Dedifferentiated amniotic fluid mesenchymal stem cell (primary cell): ENCODE measurements around the gene ALKBH4.
"Not testable (repeated sequence)": the region's sequence is repeated elsewhere in the genome, so short reads cannot be mapped to it uniquely, and the experiment has no call there.

Source experiments
- DNase-seq: peaks from one replicate; pipeline ENCODE4 v3.0.0-alpha.2; 2016; ENCODE audit errors: extremely low spot score

The ALKBH4 gene

GRCh38 chr7:102455596-102455995 is 9.1 kb downstream of the ALKBH4 start:
- no peak for DNase-seq

- not testable (repeated sequence) for DNase-seq
Observed at GRCh38 chr7:102454932-102455331, 9.7 kb downstream of the ALKBH4 start.

GRCh38 chr7:102454468-102454867 is 10.2 kb downstream of the ALKBH4 start:
- no peak for DNase-seq

GRCh38 chr7:102453319-102453718 is 11.3 kb downstream of the ALKBH4 start:
- DNase-seq, result no peak

GRCh38 chr7:102452451-102452850 is 12.2 kb downstream of the ALKBH4 start:
- DNase-seq, result no peak

GRCh38 chr7:102451371-102452054 is 13.2 kb downstream of the ALKBH4 start:
- no peak for DNase-seq

GRCh38 chr7:102450242-102450641 is 14.4 kb downstream of the ALKBH4 start:
- DNase-seq, result no peak

GRCh38 chr7:102449136-102449535 is 15.5 kb downstream of the ALKBH4 start:
- DNase-seq, result no peak

- no peak for DNase-seq
Observed at GRCh38 chr7:102447311-102447710, 17.4 kb downstream of the ALKBH4 start.

GRCh38 chr7:102446387-102447156 is 18.1 kb downstream of the ALKBH4 start:
- DNase-seq, result no peak

GRCh38 chr7:102445674-102446071 is 19.0 kb downstream of the ALKBH4 start:
- no peak for DNase-seq

- no peak for DNase-seq
Observed at GRCh38 chr7:102444961-102445673, 19.5 kb downstream of the ALKBH4 start.

- DNase-seq, result peak; percentile 57
Observed at GRCh38 chr7:102439963-102440795, 24.5 kb downstream of the ALKBH4 start.

- no peak for DNase-seq
Observed at GRCh38 chr7:102436118-102436517, 28.5 kb downstream of the ALKBH4 start.

- DNase-seq, result no peak
Observed at GRCh38 chr7:102434039-102434486, 30.6 kb downstream of the ALKBH4 start.

GRCh38 chr7:102433219-102434038 is 31.2 kb downstream of the ALKBH4 start, which contains the start of gene ORAI2:
Gene ORAI2, plus strand, starts transcription at chr7:102433575. Its CDS starts 5,382 bp downstream, at chr7:102438957.
- peak; percentile 37 for DNase-seq

- no peak for DNase-seq
Observed at GRCh38 chr7:102432442-102433218, 32.0 kb downstream of the ALKBH4 start.

- no peak for DNase-seq
Observed at GRCh38 chr7:102431617-102432298, 32.9 kb downstream of the ALKBH4 start.
